Measurements from ENCODE around the gene SNAPC5.

Gene SNAPC5

GRCh38 chr15:66480267-66480666 is 17.3 kb downstream of the SNAPC5 start:
- H3K27me3 ChIP-seq (replicated peaks; ENCODE audit: control insufficient read depth, insufficient read depth, low read length), result no peaks in the 10 kb centered on the region
- TF ChIP-seq CTCF (IDR thresholded peaks at IDR 0.05; ENCODE audit: insufficient read depth, low read length, poor library complexity, severe bottlenecking), result no peak
- peaks cover 19% of the 10 kb centered on the region for H3K36me3 ChIP-seq (ENCODE audit: control insufficient read depth, insufficient read depth, low read length)
- H3K4me3 ChIP-seq (replicated peaks; ENCODE audit: low read depth, low read length), result no peak overlapping the region
- no peak for DNase-seq (ENCODE audit: extremely low read depth, insufficient read length)

- Histone ChIP-seq H3K4me3 (replicated peaks; ENCODE audit: low read depth, low read length) (no peak overlapping the region), H3K36me3 (ENCODE audit: control insufficient read depth, insufficient read depth, low read length) (peaks cover 7% of the 10 kb centered on the region), H3K27me3 (replicated peaks; ENCODE audit: control insufficient read depth, insufficient read depth, low read length) (no peaks in the 10 kb centered on the region)
- no peak for TF ChIP-seq CTCF (IDR thresholded peaks at IDR 0.05; ENCODE audit: insufficient read depth, low read length, poor library complexity, severe bottlenecking)
- no peak for DNase-seq (ENCODE audit: extremely low read depth, insufficient read length)
Measured at GRCh38 chr15:66477011-66477410, 20.6 kb downstream of the SNAPC5 start.

GRCh38 chr15:66476535-66476934 is 21.0 kb downstream of the SNAPC5 start:
- no peak for TF ChIP-seq CTCF (IDR thresholded peaks at IDR 0.05; ENCODE audit: insufficient read depth, low read length, poor library complexity, severe bottlenecking)
- Histone ChIP-seq H3K4me3 (replicated peaks; ENCODE audit: low read depth, low read length) (no peak overlapping the region), H3K36me3 (ENCODE audit: control insufficient read depth, insufficient read depth, low read length) (peaks cover 5% of the 10 kb centered on the region), H3K27me3 (replicated peaks; ENCODE audit: control insufficient read depth, insufficient read depth, low read length) (no peaks in the 10 kb centered on the region)
- no peak for DNase-seq (ENCODE audit: extremely low read depth, insufficient read length)

- Histone ChIP-seq H3K36me3 (ENCODE audit: control insufficient read depth, insufficient read depth, low read length) (peaks cover 5% of the 10 kb centered on the region), H3K27me3 (replicated peaks; ENCODE audit: control insufficient read depth, insufficient read depth, low read length) (no peaks in the 10 kb centered on the region), H3K4me3 (replicated peaks; ENCODE audit: low read depth, low read length) (no peak overlapping the region)
- DNase-seq (ENCODE audit: extremely low read depth, insufficient read length), result no peak
- no peak for TF ChIP-seq CTCF (IDR thresholded peaks at IDR 0.05; ENCODE audit: insufficient read depth, low read length, poor library complexity, severe bottlenecking)
Measured at GRCh38 chr15:66474963-66475362, 22.6 kb downstream of the SNAPC5 start.

- no peak for TF ChIP-seq CTCF (IDR thresholded peaks at IDR 0.05; ENCODE audit: insufficient read depth, low read length, poor library complexity, severe bottlenecking)
- Histone ChIP-seq H3K4me3 (replicated peaks; ENCODE audit: low read depth, low read length) (no peak overlapping the region), H3K36me3 (ENCODE audit: control insufficient read depth, insufficient read depth, low read length) (peaks cover 4% of the 10 kb centered on the region), H3K27me3 (replicated peaks; ENCODE audit: control insufficient read depth, insufficient read depth, low read length) (no peaks in the 10 kb centered on the region)
- no peak for DNase-seq (ENCODE audit: extremely low read depth, insufficient read length)
Measured at GRCh38 chr15:66474135-66474534, 23.4 kb downstream of the SNAPC5 start.

Measured in GM06990 (cell line).